Upper lobe of left lung (tissue), 4 donors: Measurements from ENCODE around the gene AP3D1.

Experiments
- EP300 ChIP-seq, 4 donors: sonication (generic); formaldehyde crosslinking; IDR thresholded peaks; one replicate each; pipeline ENCODE4 v1.5.1; 2017; ENCODE audit warnings: antibody characterized with exemption in 4 of 4, control low read depth in 2 of 4
- POLR2A ChIP-seq, 4 donors: fragments of 450-650 bp; IDR thresholded peaks; one replicate each; pipeline ENCODE4 v1.5.1; 2016 to 2017; ENCODE audit warnings: antibody characterized with exemption in 4 of 4, mild to moderate bottlenecking in 2 of 4
- TF ChIP-seq, protein P1 (sequence below), 6 experiments: fragments of 450-650 bp in 4 of 6; fragments of 200-600 bp in 2 of 6; sonication (generic) in 2 of 6; IDR thresholded peaks; one replicate each; pipeline ENCODE4 v1.5.1; 2016 to 2019; ENCODE audit warnings: antibody characterized with exemption in 6 of 6

- TF ChIP-seq POLR2A (IDR thresholded peaks at IDR 0.05) (no peak), EP300 (IDR thresholded peaks at IDR 0.05) (no peak)
- TF ChIP-seq, protein P1, sequence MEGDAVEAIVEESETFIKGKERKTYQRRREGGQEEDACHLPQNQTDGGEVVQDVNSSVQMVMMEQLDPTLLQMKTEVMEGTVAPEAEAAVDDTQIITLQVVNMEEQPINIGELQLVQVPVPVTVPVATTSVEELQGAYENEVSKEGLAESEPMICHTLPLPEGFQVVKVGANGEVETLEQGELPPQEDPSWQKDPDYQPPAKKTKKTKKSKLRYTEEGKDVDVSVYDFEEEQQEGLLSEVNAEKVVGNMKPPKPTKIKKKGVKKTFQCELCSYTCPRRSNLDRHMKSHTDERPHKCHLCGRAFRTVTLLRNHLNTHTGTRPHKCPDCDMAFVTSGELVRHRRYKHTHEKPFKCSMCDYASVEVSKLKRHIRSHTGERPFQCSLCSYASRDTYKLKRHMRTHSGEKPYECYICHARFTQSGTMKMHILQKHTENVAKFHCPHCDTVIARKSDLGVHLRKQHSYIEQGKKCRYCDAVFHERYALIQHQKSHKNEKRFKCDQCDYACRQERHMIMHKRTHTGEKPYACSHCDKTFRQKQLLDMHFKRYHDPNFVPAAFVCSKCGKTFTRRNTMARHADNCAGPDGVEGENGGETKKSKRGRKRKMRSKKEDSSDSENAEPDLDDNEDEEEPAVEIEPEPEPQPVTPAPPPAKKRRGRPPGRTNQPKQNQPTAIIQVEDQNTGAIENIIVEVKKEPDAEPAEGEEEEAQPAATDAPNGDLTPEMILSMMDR (IDR thresholded peaks at IDR 0.05): no peak
Measured at GRCh38 chr19:2114821-2115220, 36.5 kb downstream of the AP3D1 start.
